GM21576 (cell line): ENCODE data around the gene ADAMTS14.

Source experiments
- ATAC-seq: cut with Tn5 transposase; IDR thresholded peaks from one replicate; pipeline ENCODE4 v1.9.1; 2021; ENCODE audit warnings: mild to moderate bottlenecking, moderate library complexity; ENCODE audit not compliant: unreplicated experiment

ADAMTS14 gene

DNA sequence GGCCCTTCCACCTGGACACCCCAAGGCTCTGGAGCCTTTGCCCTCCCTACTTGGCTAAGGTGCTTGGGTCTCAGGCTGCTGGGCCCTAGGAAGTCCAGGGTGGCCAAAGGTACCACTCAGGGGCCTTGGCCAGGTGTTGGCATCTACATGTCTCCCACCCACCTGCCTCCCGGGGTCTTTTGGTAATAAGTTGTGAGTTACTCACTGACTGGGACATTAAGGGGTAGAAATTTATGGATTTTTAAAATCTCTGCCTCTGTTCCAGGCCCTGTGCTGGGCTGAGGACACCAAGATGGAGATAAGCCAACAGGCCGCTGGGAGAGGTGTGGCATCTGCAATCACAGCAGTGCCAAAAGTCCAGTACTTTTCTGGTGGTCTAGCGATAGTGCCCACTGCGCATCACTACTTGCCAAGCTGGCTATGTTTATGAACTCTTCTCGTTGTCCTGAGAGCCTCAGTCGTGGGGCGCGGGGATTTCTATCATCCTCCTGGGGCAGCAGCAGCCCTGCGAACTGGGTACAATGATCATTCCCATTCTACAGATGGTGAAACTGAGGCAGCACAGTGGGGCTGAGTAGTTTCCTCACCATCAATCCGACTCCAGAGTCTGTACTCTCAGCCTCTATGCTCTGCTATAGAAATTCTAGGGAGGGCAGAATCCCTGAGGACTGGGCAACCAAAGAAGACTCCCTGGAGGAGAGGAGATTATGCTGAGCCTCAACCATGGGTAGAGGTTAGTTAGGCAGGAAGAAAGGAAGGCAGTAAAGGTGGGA is 76.7 kb downstream of the ADAMTS14 start:
- no peak for ATAC-seq

DNA sequence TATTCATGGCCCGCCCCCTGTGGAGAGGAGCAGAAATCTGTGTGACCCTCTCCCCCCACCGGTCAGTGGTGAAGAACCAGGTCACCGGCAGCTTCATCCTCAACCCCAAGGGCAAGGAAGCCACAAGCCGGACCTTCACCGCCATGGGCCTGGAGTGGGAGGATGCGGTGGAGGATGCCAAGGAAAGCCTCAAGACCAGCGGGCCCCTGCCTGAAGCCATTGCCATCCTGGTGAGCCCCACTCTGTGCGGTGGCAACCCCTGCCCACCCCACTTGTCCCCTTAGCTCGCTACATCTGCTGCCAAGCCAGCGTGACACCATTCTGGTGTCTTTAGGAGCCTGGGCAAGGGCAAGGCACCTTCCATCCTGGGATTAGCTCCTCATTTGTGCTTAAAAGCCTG is 77.5 kb downstream of the ADAMTS14 start:
- ATAC-seq = no peak

DNA sequence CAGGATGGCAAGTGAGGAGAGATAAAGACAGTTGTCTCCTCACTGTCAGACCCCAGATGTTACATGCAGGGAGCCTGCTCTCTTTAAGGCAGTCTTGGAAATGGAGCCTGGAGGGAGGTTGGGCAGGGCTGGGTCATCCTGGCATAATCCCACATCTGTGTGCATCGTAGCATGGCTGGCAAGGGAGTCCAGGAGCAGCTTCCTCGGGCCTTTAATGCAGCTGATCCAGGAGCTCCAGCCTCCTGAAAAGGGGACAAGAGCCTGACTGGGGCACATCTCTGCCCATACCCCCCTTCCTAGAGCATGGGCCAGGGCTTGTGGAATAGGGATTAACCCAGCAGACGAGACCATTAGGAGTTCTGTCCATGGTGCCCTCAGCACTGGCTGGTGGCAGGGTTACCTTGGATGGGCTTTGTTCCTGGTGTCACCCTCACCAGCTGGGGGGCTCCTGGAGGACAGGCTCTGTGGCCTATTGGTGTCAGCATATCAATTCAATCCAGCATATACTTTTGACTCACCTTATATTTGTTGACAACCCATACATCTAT is 77.9 kb downstream of the ADAMTS14 start:
- no peak for ATAC-seq

DNA sequence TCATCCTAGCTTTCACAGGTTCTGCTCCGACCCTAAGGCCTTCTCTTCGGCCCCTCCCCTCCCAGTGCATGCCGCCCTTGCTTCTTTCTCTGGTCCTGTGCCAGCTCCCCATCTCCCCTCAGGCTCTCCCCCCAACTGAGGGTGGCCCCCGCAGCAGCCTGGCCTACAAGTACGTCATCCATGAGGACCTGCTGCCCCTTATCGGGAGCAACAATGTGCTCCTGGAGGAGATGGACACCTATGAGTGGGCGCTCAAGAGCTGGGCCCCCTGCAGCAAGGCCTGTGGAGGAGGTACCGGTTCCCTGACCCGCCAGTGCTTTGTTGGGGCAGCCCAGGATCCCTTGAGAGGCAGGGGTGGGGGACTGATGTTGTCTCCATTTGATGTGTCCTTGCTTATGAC is 79.0 kb downstream of the ADAMTS14 start:
- ATAC-seq = no peak

DNA sequence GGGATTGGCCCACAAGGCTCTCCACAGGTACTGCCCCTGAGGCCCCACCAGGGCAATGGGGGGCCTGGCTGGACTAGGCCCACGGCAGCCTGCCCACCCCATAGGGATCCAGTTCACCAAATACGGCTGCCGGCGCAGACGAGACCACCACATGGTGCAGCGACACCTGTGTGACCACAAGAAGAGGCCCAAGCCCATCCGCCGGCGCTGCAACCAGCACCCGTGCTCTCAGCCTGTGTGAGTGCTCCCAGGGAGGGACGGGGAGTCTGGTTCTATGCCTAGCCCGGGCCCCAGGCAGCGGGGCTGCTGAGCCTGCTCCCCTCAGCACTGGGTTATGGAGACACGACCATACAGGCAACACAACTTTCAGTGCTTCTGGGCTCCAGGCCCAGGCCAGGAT is 79.7 kb downstream of the ADAMTS14 start:
- no peak for ATAC-seq

DNA sequence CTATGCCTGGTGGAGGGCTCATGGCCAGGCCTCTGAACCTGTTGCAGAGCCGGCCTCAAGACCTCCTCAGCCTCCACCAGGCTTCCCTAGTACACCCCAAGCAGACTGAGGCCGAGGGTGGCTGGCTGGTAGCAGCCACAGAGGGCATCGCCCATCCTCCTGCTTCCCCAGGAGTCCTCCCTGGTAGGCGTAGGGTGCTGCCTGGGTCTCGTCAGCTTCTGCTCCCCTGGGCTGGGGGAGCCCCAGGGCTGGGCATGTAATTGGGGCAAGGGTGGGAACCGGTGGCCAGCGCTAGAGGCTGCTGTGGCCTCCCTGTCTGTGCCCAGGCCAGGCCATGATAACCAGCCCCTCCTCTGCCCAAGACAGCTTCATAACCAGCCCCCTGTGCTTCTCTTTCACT is 80.3 kb downstream of the ADAMTS14 start:
- ATAC-seq = no peak

DNA sequence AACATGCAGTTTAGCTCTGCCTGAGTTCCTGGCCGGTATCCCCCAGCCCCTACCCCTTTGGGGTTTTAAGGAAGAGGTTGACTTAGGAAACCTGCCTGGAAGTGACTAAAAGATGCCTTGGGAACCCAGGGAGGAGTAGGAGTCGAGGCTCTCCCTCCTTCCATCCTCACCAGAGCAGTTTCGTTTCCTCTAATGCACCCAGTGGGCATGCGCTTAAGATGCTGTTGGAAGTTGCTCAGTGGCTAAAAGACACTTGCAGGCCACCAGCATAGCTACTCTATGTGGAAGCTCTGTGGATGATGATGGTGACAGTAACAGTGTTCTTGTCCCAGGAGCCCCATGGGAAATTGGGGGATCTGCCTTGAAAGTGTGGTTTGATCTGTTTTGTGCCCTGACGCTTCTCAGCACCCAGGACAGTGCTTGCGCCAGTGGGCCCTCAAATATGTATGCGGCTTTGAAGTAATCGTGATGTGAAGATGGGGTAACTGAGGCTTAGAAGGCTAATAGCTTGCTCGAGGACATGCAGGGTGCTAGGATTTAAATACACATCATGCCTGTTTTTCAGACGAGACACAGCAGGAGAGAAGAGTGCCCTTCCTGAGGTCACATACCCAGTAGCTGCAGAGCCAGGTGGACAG is 80.8 kb downstream of the ADAMTS14 start:
- ATAC-seq = no peak

DNA sequence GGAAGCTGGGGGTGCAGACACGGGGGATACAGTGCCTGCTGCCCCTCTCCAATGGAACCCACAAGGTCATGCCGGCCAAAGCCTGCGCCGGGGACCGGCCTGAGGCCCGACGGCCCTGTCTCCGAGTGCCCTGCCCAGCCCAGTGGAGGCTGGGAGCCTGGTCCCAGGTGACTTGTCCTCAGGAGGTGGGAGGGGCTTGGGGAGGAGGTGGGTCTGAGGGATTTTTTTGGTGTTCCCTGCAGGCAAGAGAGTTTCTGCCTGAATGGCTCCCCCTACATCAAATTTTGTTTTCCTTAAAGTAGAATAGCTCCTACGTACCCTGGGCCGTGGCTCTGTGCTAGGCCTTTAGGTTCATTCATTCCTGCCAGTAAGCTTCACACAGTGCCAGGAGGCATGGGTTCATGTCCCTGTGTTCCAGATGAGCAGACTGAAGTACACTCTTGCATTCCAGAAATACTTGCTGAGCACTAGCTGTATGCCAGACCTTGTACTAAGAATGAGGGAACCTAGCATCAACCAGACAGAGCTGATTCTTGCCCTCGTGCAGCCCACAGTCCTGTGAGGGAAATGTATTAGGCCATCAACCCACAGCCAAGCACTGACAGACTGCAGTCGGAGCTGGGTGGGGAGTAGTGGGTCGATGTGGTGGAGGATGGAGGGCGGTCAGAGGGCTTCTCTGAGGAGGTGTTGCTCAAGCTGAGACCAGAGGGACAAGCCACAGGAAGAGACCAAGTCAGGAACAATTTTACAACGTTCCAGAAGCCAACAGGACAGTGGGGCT is 81.7 kb downstream of the ADAMTS14 start:
- no peak for ATAC-seq

DNA sequence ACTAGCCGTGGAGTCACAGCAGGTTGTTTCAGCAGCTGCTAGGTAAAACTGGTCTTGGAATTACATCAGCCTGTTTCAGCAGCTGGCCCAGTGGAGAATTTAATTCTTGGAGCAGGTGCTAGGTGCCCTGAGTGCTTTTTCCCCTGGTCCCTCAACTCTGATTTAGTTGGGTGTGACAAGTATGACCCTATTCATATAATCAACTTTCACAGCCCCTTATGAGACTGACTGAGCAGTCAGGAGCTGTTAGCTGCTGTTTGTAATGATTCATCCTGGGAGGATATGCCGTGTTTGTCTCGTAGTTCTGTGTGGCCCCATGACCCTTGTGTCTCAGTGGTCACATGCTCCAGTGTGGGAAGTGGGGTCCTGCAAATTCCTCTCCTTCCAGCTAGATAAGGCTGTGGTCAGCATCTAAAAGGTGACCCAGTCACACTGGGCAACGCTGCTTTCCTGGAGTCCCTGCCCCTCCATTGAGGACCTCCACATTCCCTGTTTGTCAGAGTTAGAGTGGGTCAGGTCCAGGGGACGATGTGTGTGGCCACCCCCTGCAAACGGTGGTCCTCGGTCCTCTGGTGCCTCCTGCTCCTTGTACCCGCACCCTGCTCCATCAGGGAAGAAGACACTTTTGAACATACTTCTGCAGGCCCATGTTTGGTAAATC is 84.5 kb downstream of the ADAMTS14 start:
- ATAC-seq = no peak

DNA sequence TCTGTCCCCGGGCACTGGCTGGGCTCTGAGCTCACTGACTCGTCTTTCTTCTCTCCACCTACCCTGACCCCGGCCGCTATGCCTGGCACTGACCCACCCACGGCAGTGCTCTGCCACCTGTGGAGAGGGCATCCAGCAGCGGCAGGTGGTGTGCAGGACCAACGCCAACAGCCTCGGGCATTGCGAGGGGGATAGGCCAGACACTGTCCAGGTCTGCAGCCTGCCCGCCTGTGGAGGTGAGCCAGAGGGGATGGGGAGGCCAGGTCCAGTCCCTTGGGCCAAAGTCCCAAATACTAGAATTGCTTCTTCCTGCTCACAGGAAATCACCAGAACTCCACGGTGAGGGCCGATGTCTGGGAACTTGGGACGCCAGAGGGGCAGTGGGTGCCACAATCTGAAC is 85.5 kb downstream of the ADAMTS14 start:
- ATAC-seq = no peak

DNA sequence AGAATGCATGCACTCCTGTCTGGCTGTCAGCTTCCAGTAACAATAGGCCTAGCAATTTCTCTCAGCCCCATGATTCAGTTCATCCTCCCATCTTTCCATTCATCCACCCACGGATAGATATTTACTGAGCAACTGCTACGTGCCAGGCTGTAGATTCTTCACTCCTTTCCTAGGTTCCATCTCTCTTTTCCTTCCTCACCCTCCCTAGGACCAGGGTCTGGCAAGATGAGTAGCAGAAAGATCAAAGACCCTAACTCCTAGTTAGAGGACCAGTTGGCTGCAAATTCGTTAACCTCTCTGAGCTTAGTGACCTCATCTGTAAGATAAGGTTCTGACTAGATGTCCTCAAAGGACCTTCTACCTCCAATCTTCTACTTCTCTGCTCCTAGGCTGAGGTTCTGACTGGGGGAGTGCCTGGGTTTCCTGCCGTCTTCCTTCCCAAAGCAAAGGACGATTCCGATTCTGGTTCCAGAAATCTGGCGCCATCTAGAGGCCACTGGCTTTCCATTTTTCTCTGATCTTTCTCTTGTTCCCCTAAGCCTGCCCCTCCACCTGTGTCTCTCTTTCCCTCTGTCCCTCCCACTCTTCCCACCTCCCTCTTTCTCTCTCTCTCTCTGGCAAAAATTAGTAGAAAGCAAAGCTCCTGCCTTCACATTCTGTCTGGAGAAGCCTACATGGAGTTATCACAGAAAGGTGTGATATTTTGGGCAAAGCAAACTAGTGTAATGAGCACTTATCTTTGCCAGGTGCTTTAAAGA is 86.6 kb downstream of the ADAMTS14 start:
- ATAC-seq = no peak

DNA sequence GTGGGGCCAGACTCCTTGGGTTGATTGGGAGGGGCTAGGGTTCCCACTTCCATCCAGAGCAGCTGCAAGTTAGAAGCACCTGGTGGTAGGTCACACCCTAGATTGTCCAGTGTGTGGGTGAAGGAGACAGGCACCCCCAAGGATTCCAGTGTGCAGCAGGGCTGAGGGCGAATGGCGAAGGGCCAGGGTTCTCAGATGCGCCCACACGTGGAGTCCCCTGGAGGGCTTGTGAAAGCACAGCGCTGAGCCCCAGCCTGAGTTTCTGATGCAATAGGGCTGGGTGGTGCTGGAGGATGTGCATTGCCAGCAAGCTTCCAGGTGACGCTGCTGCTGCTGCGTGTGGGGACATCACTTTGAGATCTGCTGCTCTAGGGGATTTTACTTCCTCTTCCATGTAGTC is 87.5 kb downstream of the ADAMTS14 start:
- no peak for ATAC-seq

DNA sequence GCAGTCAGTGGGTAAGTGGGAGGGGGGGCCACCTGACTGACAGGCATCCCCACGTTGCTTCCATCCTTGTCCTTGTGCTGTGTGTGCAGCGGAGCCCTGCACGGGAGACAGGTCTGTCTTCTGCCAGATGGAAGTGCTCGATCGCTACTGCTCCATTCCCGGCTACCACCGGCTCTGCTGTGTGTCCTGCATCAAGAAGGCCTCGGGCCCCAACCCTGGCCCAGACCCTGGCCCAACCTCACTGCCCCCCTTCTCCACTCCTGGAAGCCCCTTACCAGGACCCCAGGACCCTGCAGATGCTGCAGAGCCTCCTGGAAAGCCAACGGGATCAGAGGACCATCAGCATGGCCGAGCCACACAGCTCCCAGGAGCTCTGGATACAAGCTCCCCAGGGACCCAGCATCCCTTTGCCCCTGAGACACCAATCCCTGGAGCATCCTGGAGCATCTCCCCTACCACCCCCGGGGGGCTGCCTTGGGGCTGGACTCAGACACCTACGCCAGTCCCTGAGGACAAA is 88.0 kb downstream of the ADAMTS14 start:
- no peak for ATAC-seq

DNA sequence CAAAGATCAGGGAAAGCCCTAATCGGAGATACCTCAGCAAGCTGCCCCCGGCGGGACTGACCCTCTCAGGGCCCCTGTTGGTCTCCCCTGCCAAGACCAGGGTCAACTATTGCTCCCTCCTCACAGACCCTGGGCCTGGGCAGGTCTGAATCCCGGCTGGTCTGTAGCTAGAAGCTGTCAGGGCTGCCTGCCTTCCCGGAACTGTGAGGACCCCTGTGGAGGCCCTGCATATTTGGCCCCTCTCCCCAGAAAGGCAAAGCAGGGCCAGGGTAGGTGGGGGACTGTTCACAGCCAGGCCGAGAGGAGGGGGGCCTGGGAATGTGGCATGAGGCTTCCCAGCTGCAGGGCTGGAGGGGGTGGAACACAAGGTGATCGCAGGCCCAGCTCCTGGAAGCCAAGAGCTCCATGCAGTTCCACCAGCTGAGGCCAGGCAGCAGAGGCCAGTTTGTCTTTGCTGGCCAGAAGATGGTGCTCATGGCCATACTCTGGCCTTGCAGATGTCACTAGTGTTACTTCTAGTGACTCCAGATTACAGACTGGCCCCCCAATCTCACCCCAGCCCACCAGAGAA is 88.8 kb downstream of the ADAMTS14 start:
- no peak for ATAC-seq

DNA sequence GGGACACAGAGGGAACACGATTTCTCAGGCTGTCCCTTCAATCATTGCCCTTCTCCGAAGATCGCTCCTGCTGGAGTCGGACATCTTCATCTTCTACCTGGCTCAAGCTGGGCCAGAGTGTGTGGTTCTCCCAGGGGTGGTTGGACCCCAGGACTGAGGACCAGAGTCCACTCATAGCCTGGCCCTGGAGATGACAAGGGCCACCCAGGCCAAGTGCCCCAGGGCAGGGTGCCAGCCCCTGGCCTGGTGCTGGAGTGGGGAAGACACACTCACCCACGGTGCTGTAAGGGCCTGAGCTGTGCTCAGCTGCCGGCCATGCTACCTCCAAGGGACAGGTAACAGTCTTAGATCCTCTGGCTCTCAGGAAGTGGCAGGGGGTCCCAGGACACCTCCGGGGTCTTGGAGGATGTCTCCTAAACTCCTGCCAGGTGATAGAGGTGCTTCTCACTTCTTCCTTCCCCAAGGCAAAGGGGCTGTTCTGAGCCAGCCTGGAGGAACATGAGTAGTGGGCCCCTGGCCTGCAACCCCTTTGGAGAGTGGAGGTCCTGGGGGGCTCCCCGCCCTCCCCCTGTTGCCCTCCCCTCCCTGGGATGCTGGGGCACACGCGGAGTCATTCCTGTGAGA is 89.5 kb downstream of the ADAMTS14 start:
- ATAC-seq = no peak

DNA sequence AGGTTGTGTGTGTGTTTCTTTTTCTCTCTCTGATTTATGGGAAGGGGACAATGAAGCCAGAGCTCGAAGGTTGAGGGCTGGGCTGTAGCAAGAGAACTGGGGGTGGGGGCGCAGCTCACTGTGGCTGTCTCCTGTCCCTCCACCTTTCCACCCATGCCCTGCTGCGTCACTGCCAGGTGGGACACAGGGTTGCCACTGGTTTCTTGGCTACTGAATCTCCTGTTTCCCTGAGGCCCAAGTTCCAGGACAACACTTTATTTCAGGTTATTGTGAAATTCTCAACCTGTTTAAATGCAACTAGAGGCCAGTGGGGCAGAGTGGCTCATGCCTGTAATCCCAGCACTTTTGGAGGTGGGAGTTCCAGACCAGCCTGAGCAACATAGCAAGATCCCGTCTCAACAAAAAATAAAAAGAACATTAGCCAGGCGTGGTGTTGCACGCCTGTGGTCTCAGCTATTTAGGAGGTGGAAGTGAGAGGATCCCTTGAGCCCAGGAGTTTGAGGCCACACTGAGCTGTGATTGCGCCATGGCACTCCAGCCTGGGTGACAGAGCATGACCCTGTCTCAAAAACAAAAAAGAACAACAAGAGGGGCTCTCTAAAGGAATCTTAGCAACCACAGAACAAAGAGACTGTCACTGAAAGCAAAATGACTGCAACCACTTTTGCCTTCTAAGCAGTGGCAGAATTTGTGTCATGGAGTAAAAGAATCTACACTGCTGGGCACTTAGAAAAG is 90.3 kb downstream of the ADAMTS14 start:
- ATAC-seq = no peak

DNA sequence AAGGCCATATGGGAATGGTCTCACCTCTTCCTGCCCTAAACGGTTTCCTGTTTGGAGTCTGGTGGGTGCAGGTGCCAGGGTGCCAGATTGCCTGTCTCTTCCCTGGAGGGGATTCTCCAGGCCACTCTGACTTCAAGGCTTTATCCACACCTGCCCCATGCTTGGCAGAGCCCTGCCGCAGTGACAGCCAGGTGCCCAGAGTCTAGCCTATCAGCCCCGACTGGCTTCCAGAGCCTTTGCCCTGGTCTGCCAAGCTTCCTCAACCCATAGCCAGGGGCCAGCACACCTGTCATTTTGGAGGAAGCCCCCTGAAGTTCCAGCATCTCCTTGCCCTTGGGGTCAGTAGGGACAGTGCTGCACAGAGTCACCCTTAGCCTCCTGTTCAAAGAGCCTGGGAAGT is 91.3 kb downstream of the ADAMTS14 start:
- no peak for ATAC-seq

DNA sequence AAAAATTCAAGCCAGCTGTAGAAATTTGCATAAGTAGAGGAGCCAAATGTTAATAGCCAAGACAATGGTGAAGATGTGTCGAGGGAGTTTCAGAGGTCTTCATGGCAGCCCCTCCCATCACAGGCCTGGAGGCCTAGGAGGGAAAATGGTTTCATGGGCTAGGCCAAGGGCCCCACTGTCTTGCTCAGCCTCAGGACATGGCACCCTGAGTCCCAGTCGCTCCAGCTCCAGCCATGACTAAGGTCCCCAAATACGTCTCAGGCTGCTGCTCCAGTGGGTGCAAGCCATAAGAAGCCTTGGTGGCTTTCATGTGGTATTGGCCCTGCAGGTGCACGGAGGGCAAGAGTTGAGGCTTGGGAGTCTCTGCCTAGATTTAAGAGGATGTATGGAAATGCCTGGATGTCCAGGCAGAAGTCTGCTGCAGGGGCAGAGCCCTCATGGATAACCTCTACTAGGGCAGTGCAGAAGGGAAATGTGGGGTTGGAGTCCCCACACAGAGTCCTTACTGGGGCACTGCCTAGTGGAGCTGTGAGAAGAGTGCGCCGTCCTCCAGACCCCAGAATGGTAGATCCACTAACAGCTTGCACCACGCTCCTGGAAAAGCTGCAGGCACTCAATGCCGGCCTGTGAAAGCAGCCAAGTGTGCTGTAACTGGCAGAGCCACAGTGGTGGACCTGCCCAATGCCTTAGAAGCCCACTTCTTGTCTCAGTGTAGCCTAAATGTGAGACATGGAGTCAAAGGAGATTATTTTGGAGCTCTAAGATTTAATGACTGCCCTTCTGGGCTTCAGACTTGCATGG is 93.7 kb downstream of the ADAMTS14 start:
- ATAC-seq = no peak
